OCI-LY3 (cell line): ENCODE data around the gene RAB4B.
A peak's percentile ranks its signal among the peaks of the same experiment; 100 is the strongest.

ENCODE experiments used
- H2AFZ ChIP-seq: fragments of 200-600, 300-600 bp; shearing (Covaris generic); 2 replicates; pipeline ENCODE4 v1.6.0; 2014; ENCODE audit warnings: antibody characterized with exemption, low read depth, low read length
- H3K27ac ChIP-seq: fragments of 200-600, 300-600 bp; sonication (generic); 2 replicates; pipeline ENCODE4 v1.5.1; 2014; ENCODE audit warnings: mild to moderate bottlenecking, low read length, moderate library complexity, mixed read lengths
- H3K27me3 ChIP-seq: fragments of 200-600, 300-600 bp; sonication (generic); 2 replicates; pipeline ENCODE4 v1.6.1; 2014; ENCODE audit warnings: low read depth, low read length, mixed read lengths
- H3K36me3 ChIP-seq: fragments of 200-600, 300-600 bp; sonication (generic); replicated peaks from 2 replicates; pipeline ENCODE3; 2014; ENCODE audit warnings: low read depth, low read length, mixed read lengths
- H3K4me1 ChIP-seq: fragments of 300-600, 200-600 bp; sonication (generic); 2 replicates; pipeline ENCODE4 v1.6.1; 2014; ENCODE audit warnings: low read length, mixed read lengths
- H3K4me2 ChIP-seq: fragments of 200-600, 300-600 bp; sonication (generic); 2 replicates; pipeline ENCODE4 v1.6.1; 2014; ENCODE audit warnings: low read length, mixed read lengths
- H3K4me3 ChIP-seq: fragments of 300-600, 200-600 bp; sonication (generic); 2 replicates; pipeline ENCODE4 v1.5.1; 2014; ENCODE audit warnings: antibody characterized with exemption, mild to moderate bottlenecking, low read length, moderate library complexity
- H3K79me2 ChIP-seq: fragments of 300-600, 200-600 bp; shearing (Covaris generic); 2 replicates; pipeline ENCODE4 v1.6.1; 2014; ENCODE audit warnings: mild to moderate bottlenecking, low read length, mixed read lengths
- H3K9ac ChIP-seq: fragments of 300-600, 200-600 bp; shearing (Covaris generic); 2 replicates; pipeline ENCODE4 v1.6.0; 2014; ENCODE audit warnings: mild to moderate bottlenecking, low read length, moderate library complexity
- H3K9me3 ChIP-seq: fragments of 200-600, 300-600 bp; shearing (Covaris generic); 2 replicates; pipeline ENCODE4 v1.6.1; 2014; ENCODE audit warnings: low read length, mixed read lengths; ENCODE audit not compliant: insufficient read depth
- H4K20me1 ChIP-seq: fragments of 200-600, 300-600 bp; sonication (generic); 2 replicates; pipeline ENCODE4 v1.6.1; 2016; ENCODE audit warnings: low read length, mixed read lengths; ENCODE audit not compliant: insufficient read depth
- EZH2phosphoT487 ChIP-seq: fragments of 200-600 bp; shearing (Covaris generic); IDR thresholded peaks from 2 replicates; pipeline ENCODE4 v1.6.1; 2018; ENCODE audit warnings: antibody characterized with exemption, mixed run types, low read depth
- TF ChIP-seq, protein P1 (sequence below): fragments of 200-600, 300-600 bp; sonication (generic); IDR thresholded peaks from 2 replicates; pipeline ENCODE4 v1.5.1; 2014; ENCODE audit warnings: antibody characterized with exemption, low read length, low read depth

Gene RAB4B

GRCh38 chr19:40797166-40797962 lies 19.3 kb downstream of the RAB4B start:
- H3K9ac ChIP-seq: peak overlapping the region; percentile 86; the same call in 1 of the 2 replicates
- no peak overlapping the region for H2AFZ ChIP-seq
- H3K36me3 ChIP-seq: peaks cover 20% of the 10 kb centered on the region
- H3K4me3 ChIP-seq: peak overlapping the region; percentile 79
- peaks cover 34% of the 10 kb centered on the region for H3K79me2 ChIP-seq
- peaks cover 25% of the 10 kb centered on the region for H4K20me1 ChIP-seq
- H3K27me3 ChIP-seq: no peaks in the 10 kb centered on the region
- H3K9me3 ChIP-seq: no peaks in the 10 kb centered on the region
- peaks cover 40% of the 10 kb centered on the region for H3K4me1 ChIP-seq
- H3K4me2 ChIP-seq: peak overlapping the region; percentile 85
- TF ChIP-seq, protein P1, sequence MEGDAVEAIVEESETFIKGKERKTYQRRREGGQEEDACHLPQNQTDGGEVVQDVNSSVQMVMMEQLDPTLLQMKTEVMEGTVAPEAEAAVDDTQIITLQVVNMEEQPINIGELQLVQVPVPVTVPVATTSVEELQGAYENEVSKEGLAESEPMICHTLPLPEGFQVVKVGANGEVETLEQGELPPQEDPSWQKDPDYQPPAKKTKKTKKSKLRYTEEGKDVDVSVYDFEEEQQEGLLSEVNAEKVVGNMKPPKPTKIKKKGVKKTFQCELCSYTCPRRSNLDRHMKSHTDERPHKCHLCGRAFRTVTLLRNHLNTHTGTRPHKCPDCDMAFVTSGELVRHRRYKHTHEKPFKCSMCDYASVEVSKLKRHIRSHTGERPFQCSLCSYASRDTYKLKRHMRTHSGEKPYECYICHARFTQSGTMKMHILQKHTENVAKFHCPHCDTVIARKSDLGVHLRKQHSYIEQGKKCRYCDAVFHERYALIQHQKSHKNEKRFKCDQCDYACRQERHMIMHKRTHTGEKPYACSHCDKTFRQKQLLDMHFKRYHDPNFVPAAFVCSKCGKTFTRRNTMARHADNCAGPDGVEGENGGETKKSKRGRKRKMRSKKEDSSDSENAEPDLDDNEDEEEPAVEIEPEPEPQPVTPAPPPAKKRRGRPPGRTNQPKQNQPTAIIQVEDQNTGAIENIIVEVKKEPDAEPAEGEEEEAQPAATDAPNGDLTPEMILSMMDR: no peak
- no peak for TF ChIP-seq EZH2phosphoT487
- peak overlapping the region; percentile 90 for H3K27ac ChIP-seq

GRCh38 chr19:40797963-40798682 lies 20.1 kb downstream of the RAB4B start:
- H2AFZ ChIP-seq: peak overlapping the region; percentile 34; the same call in 1 of the 2 replicates
- peaks cover 41% of the 10 kb centered on the region for H3K79me2 ChIP-seq
- H3K4me1 ChIP-seq: peaks cover 48% of the 10 kb centered on the region
- no peaks in the 10 kb centered on the region for H3K9me3 ChIP-seq
- H3K9ac ChIP-seq: peak overlapping the region; percentile 86
- peaks cover 23% of the 10 kb centered on the region for H3K36me3 ChIP-seq
- H3K4me2 ChIP-seq: peak overlapping the region; percentile 85
- peaks cover 33% of the 10 kb centered on the region for H4K20me1 ChIP-seq
- TF ChIP-seq, protein P1: peak; percentile 55
- no peak for TF ChIP-seq EZH2phosphoT487
- peak overlapping the region; percentile 90 for H3K27ac ChIP-seq
- H3K4me3 ChIP-seq: peak overlapping the region; percentile 79
- no peaks in the 10 kb centered on the region for H3K27me3 ChIP-seq

- H3K9ac ChIP-seq: peak within 1 kb of the TSS; percentile 90
- peaks cover 55% of the 10 kb centered on the region for H3K4me1 ChIP-seq
- TF ChIP-seq EZH2phosphoT487: no peak
- TF ChIP-seq, protein P1: no peak
- H3K36me3 ChIP-seq: peaks cover 28% of the 10 kb centered on the region
- peaks cover 49% of the 10 kb centered on the region for H3K79me2 ChIP-seq
- peak within 1 kb of the TSS; percentile 86 for H3K4me3 ChIP-seq
- no peaks in the 10 kb centered on the region for H3K9me3 ChIP-seq
- H3K27ac ChIP-seq: peak within 1 kb of the TSS; percentile 90
- H2AFZ ChIP-seq: peak within 1 kb of the TSS; percentile 34; the same call in 1 of the 2 replicates
- no peaks in the 10 kb centered on the region for H3K27me3 ChIP-seq
- H4K20me1 ChIP-seq: peaks cover 41% of the 10 kb centered on the region
- peak within 1 kb of the TSS; percentile 96 for H3K4me2 ChIP-seq
These were observed 20.9 kb downstream of the RAB4B start, which contains the start of gene EGLN2 for GRCh38 chr19:40798683-40799557. TSS of gene EGLN2 (plus strand) at chr19:40799191. CDS start at chr19:40800573, 1,382 bp downstream.
